ENCODE results near the gene WDR88. TPM values are rescaled to one million over a fixed set of nuclear protein-coding genes. Genes with fewer than 3 reads are reported as not detected.
A peak's percentile ranks its signal among the peaks of the same experiment; 100 is the strongest.
"Not testable (repeated sequence)": the region's sequence is repeated elsewhere in the genome, so short reads cannot be mapped to it uniquely, and the experiment has no call there.

WDR88 gene
- total and polyA plus RNA-seq, 9 donors: 0.09 to 1.3 (median 0.47) TPM

DNA sequence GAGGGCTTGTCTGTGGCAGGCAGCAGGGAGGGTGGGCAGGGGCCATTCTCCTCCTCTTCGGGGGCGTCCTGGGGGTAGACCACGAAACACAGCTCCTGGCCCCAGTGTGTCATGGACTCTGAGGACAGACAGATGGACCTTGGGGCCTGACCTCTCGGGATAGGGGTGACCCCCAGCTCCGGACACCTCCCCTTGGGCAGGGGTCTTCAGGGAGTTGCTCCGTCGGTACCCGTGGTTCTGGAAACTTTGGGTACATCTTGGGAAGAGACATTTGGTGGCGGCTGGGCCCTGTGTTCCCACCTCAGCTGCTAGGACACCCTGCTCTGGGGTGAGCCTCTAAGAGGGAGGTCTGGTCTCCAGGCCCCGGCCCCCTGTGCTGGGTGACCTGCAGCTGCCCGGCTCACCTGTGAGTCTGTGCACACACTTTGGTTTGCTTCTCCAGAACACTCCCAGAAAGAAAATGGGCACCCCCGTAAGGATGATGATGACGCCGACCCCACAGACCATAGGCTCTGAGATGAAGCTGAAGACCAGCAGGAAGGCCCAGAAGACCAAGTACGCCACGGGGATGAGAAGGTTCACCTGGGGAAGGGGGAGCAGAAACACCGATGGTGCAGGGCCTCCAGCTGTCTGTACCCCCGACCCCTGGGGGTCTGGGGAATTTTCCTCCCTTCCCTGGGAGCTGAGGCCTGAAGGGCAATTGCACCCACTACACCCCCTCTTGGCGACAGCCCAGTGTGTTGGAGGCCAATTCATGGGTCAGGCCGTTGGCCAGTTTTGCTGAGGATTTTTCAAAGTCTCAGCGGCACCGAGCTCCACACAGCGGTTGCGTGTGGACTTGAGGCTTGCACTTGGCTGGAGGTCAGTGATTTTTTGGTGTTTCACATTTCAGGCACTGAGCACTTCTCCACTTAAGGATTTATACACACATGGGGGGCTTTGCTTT, 77.3 kb downstream of the WDR88 start:
- no peaks in the 10 kb centered on the region for H3K27me3 ChIP-seq (ENCODE audit: control insufficient read depth, insufficient read depth, low read length)
- H3K27ac ChIP-seq (ENCODE audit: low read length): no peak overlapping the region
- peaks cover 45% of the 10 kb centered on the region for H3K4me1 ChIP-seq (ENCODE audit: control insufficient read depth, insufficient read depth, low read length)
- peak; percentile 80 for DNase-seq
- H3K4me3 ChIP-seq (ENCODE audit: low read length): no peak overlapping the region
- H3K9me3 ChIP-seq (replicated peaks; ENCODE audit: control insufficient read depth, low read depth, low read length): no peaks in the 10 kb centered on the region
- 68% methylated on average over 8 of the region's 24 CpGs for WGBS (ENCODE audit: insufficient coverage)
- H3K36me3 ChIP-seq (ENCODE audit: control insufficient read depth, insufficient read depth, low read length): peaks cover 28% of the 10 kb centered on the region

DNA sequence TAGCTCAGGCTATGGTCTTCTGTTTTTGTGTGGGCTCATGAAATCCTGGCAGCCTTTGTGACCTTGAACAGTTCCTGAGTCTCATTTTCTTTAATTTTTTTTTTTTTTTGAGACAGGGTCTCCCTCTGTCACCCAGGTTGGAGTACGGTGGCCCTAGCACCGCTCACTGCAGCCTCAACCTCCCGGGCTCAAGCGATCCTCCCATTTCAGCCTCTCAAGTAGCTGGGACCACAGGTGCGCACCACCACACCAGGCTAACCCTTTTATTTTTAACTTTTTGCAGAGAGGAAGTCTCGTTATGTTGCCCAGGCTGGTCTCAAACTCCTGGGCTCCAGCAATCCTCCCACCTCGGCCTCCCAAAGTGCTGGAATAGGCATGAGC, 77.9 kb downstream of the WDR88 start:
- not testable (repeated sequence) for H3K9me3 ChIP-seq (replicated peaks; ENCODE audit: control insufficient read depth, low read depth, low read length); H3K4me3 ChIP-seq (ENCODE audit: low read length); H3K27me3 ChIP-seq (ENCODE audit: control insufficient read depth, insufficient read depth, low read length); DNase-seq; H3K27ac ChIP-seq (ENCODE audit: low read length)
- peaks cover 23% of the 10 kb centered on the region for H3K36me3 ChIP-seq (ENCODE audit: control insufficient read depth, insufficient read depth, low read length)
- peaks cover 45% of the 10 kb centered on the region for H3K4me1 ChIP-seq (ENCODE audit: control insufficient read depth, insufficient read depth, low read length)
- WGBS (ENCODE audit: insufficient coverage): 80% methylated on average over 5 of the region's 7 CpGs

- H3K36me3 ChIP-seq (ENCODE audit: control insufficient read depth, insufficient read depth, low read length): peaks cover 20% of the 10 kb centered on the region
- 86% methylated on average over 14 of the region's 22 CpGs for WGBS (ENCODE audit: insufficient coverage)
- no peak overlapping the region for H3K27ac ChIP-seq (ENCODE audit: low read length)
- no peaks in the 10 kb centered on the region for H3K27me3 ChIP-seq (ENCODE audit: control insufficient read depth, insufficient read depth, low read length)
- H3K4me3 ChIP-seq (ENCODE audit: low read length): no peak overlapping the region
- peaks cover 45% of the 10 kb centered on the region for H3K4me1 ChIP-seq (ENCODE audit: control insufficient read depth, insufficient read depth, low read length)
- no peak for DNase-seq
- H3K9me3 ChIP-seq (replicated peaks; ENCODE audit: control insufficient read depth, low read depth, low read length): no peaks in the 10 kb centered on the region
Observed at GRCh38 chr19:33210266-33210940, 78.5 kb downstream of the WDR88 start.

DNA sequence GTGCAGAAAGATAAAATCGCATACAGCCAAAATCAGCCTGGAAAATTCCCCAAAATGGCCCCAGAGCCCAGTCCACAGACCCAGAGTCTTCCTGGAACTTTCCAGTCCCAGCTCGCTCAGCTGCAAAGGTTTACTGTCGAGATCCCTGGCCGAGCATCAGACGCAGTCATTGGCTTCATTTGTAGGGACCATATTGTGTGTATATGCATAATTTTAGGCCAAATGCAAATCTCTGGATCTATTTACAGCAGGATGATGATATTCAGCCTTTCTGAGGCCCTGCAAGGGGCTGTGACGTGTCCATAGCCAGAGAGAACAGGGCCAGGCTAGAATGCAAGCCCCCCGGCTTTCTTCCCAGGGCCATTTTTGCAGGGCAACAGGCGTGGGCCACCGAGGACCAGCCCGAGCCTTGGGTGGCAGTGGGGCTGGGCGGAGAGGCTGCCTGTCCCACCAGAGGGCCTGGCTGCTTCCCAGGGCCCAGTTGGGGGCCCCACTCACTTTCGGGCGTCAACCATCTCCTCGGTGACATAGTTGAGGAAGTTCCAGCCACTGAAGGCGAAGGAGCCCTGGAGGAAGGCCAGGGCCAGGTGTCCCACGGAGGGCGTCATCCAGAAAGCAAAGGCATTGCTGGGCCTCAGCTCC, 80.0 kb downstream of the WDR88 start:
- Histone ChIP-seq H3K36me3 (ENCODE audit: control insufficient read depth, insufficient read depth, low read length) (peaks cover 9% of the 10 kb centered on the region), H3K9me3 (replicated peaks; ENCODE audit: control insufficient read depth, low read depth, low read length) (no peaks in the 10 kb centered on the region), H3K4me3 (ENCODE audit: low read length) (no peak overlapping the region), H3K27me3 (ENCODE audit: control insufficient read depth, insufficient read depth, low read length) (no peaks in the 10 kb centered on the region), H3K4me1 (ENCODE audit: control insufficient read depth, insufficient read depth, low read length) (peaks cover 45% of the 10 kb centered on the region), H3K27ac (ENCODE audit: low read length) (peak overlapping the region; percentile 94)
- peak; percentile 98 for DNase-seq
- 37% methylated on average over 16 of the region's 17 CpGs for WGBS (ENCODE audit: insufficient coverage)

- 69% methylated on average over 23 of the region's 30 CpGs for WGBS (ENCODE audit: insufficient coverage)
- H3K9me3 ChIP-seq (replicated peaks; ENCODE audit: control insufficient read depth, low read depth, low read length): no peaks in the 10 kb centered on the region
- H3K4me1 ChIP-seq (ENCODE audit: control insufficient read depth, insufficient read depth, low read length): peaks cover 42% of the 10 kb centered on the region
- H3K27ac ChIP-seq (ENCODE audit: low read length): peak overlapping the region; percentile 94
- H3K27me3 ChIP-seq (ENCODE audit: control insufficient read depth, insufficient read depth, low read length): no peaks in the 10 kb centered on the region
- DNase-seq: no peak
- H3K4me3 ChIP-seq (ENCODE audit: low read length): no peak overlapping the region
- H3K36me3 ChIP-seq (ENCODE audit: control insufficient read depth, insufficient read depth, low read length): peaks cover 5% of the 10 kb centered on the region
Observed at GRCh38 chr19:33212436-33213172, 80.7 kb downstream of the WDR88 start.

- peak; percentile 59 for DNase-seq
- peaks cover 34% of the 10 kb centered on the region for H3K4me1 ChIP-seq (ENCODE audit: control insufficient read depth, insufficient read depth, low read length)
- H3K9me3 ChIP-seq (replicated peaks; ENCODE audit: control insufficient read depth, low read depth, low read length): no peaks in the 10 kb centered on the region
- peaks cover 2% of the 10 kb centered on the region for H3K27me3 ChIP-seq (ENCODE audit: control insufficient read depth, insufficient read depth, low read length)
- H3K4me3 ChIP-seq (ENCODE audit: low read length): no peak overlapping the region
- H3K27ac ChIP-seq (ENCODE audit: low read length): no peak overlapping the region
- no peaks in the 10 kb centered on the region for H3K36me3 ChIP-seq (ENCODE audit: control insufficient read depth, insufficient read depth, low read length)
- WGBS (ENCODE audit: insufficient coverage): 40% methylated on average over 6 of the region's 6 CpGs
Observed at GRCh38 chr19:33214596-33214995, 82.7 kb downstream of the WDR88 start.

DNA sequence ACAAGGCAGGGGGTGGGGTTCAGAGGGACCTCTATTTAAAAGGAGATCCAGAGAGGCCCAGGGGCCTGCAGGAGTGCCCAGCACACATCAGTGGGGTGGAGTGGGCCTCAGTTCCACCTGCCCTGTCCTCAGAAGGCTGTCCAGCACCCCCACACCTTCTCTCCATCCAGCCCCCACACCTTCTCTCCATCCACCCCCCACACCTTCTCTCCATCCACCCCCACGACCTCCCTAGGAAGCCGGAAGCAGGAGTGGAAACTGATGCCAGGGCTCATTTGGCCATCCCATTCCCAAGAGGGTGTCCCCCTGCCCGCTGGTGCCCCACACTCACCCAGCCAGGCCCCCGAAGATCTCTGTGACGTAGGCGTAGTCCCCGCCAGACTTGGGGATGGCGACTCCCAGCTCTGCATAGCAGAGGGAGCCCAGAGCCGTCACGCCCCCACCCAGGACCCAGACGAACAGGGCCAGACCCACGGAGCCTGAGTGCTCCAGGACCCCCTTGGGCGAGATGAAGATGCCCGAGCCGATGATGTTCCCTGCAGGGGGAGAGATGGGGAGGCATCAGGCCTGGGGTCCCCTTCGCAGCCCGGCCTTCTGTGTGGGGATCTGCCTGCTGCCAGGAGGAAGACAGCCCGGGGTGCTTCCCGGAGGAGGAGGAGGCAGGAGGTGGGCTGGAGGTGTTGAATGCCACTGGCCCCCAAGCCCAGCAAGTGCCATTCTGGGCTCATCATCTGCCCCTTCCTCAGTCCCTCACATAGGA, 83.7 kb downstream of the WDR88 start:
- H3K27ac ChIP-seq (ENCODE audit: low read length): no peak overlapping the region
- no peaks in the 10 kb centered on the region for H3K36me3 ChIP-seq (ENCODE audit: control insufficient read depth, insufficient read depth, low read length)
- no peaks in the 10 kb centered on the region for H3K9me3 ChIP-seq (replicated peaks; ENCODE audit: control insufficient read depth, low read depth, low read length)
- H3K4me3 ChIP-seq (ENCODE audit: low read length): no peak overlapping the region
- peaks cover 4% of the 10 kb centered on the region for H3K27me3 ChIP-seq (ENCODE audit: control insufficient read depth, insufficient read depth, low read length)
- WGBS (ENCODE audit: insufficient coverage): 88% methylated on average over 11 of the region's 19 CpGs
- no peak for DNase-seq
- peaks cover 29% of the 10 kb centered on the region for H3K4me1 ChIP-seq (ENCODE audit: control insufficient read depth, insufficient read depth, low read length)

GRCh38 chr19:33216198-33216830, 84.4 kb downstream of the WDR88 start:
- H3K9me3 ChIP-seq (replicated peaks; ENCODE audit: control insufficient read depth, low read depth, low read length): no peaks in the 10 kb centered on the region
- 73% methylated on average over 11 of the region's 12 CpGs for WGBS (ENCODE audit: insufficient coverage)
- H3K27ac ChIP-seq (ENCODE audit: low read length): no peak overlapping the region
- no peak for DNase-seq
- peaks cover 6% of the 10 kb centered on the region for H3K27me3 ChIP-seq (ENCODE audit: control insufficient read depth, insufficient read depth, low read length)
- no peak overlapping the region for H3K4me3 ChIP-seq (ENCODE audit: low read length)
- no peaks in the 10 kb centered on the region for H3K36me3 ChIP-seq (ENCODE audit: control insufficient read depth, insufficient read depth, low read length)
- H3K4me1 ChIP-seq (ENCODE audit: control insufficient read depth, insufficient read depth, low read length): peaks cover 23% of the 10 kb centered on the region

DNA sequence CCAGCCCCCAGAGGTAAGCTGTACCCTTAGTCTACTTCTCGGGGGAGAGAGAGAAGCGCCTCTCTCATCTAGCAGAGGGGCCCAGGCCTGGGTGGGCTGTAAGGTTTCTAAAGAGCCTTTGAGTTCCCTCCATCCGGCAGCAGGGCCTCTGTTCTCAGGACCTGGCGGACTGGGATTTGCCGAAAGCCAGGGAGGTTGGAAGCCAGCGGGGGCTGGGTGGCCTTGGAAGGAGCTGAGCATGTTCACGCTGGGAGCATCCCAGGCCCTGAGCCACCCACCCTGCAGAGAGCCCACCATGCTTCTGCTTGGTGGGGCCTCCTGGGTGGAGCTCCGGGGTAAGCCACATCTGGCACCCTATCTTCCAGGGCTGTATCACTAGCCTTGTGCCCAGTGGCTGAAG, 86.0 kb downstream of the WDR88 start:
- H3K36me3 ChIP-seq (ENCODE audit: control insufficient read depth, insufficient read depth, low read length): no peaks in the 10 kb centered on the region
- no peak overlapping the region for H3K4me3 ChIP-seq (ENCODE audit: low read length)
- WGBS (ENCODE audit: insufficient coverage): 46% methylated on average over 8 of the region's 8 CpGs
- no peaks in the 10 kb centered on the region for H3K9me3 ChIP-seq (replicated peaks; ENCODE audit: control insufficient read depth, low read depth, low read length)
- DNase-seq: no peak
- H3K27me3 ChIP-seq (ENCODE audit: control insufficient read depth, insufficient read depth, low read length): peaks cover 17% of the 10 kb centered on the region
- no peak overlapping the region for H3K27ac ChIP-seq (ENCODE audit: low read length)
- peaks cover 14% of the 10 kb centered on the region for H3K4me1 ChIP-seq (ENCODE audit: control insufficient read depth, insufficient read depth, low read length)
